H9 (cell line): ENCODE measurements around the gene ALOX12B. TPM values are rescaled to one million over a fixed set of nuclear protein-coding genes. Genes with fewer than 3 reads are reported as not detected.

Experiments
- DNase-seq: peaks from one replicate; pipeline ENCODE4 v3.0.0-alpha.2; 2017
- H2AFZ ChIP-seq: one replicate; pipeline ENCODE4 v1.6.1; 2013; ENCODE audit warnings: mild to moderate bottlenecking, low read length, control low read depth, moderate library complexity
- H2AK5ac ChIP-seq: 2 replicates; pipeline ENCODE4 v1.6.1; 2013; ENCODE audit warnings: low read length, control low read depth, mixed read lengths; ENCODE audit not compliant: insufficient read length
- H2BK120ac ChIP-seq: one replicate; pipeline ENCODE4 v1.6.1; 2013; ENCODE audit warnings: low read depth, mild to moderate bottlenecking, low read length, control low read depth, inconsistent platforms; ENCODE audit not compliant: poor library complexity, severe bottlenecking
- H2BK12ac ChIP-seq: 2 replicates; pipeline ENCODE4 v1.6.1; 2013; ENCODE audit warnings: low read length, control low read depth, mixed read lengths, low read depth; ENCODE audit not compliant: insufficient read length
- H2BK15ac ChIP-seq: 2 replicates; pipeline ENCODE4 v1.6.1; 2013; ENCODE audit warnings: low read depth, low read length, control low read depth
- H2BK20ac ChIP-seq: one replicate; pipeline ENCODE4 v1.6.1; 2013; ENCODE audit warnings: low read depth, mild to moderate bottlenecking, low read length, control low read depth, inconsistent platforms; ENCODE audit not compliant: poor library complexity, severe bottlenecking
- H2BK5ac ChIP-seq: 2 replicates; pipeline ENCODE4 v1.6.1; 2013; ENCODE audit warnings: low read length, control low read depth, mixed read lengths; ENCODE audit not compliant: insufficient read length
- H3K14ac ChIP-seq: 2 replicates; pipeline ENCODE4 v1.6.1; 2013; ENCODE audit warnings: low read length, control low read depth; ENCODE audit not compliant: insufficient read depth
- H3K18ac ChIP-seq: 2 replicates; pipeline ENCODE4 v1.6.1; 2013; ENCODE audit warnings: low read depth, mild to moderate bottlenecking, mixed read lengths, low read length, control low read depth; ENCODE audit not compliant: insufficient read length
- H3K23ac ChIP-seq: 2 replicates; pipeline ENCODE4 v1.6.1; 2013; ENCODE audit warnings: low read length, control low read depth, mixed read lengths, low read depth; ENCODE audit not compliant: insufficient read length
- H3K23me2 ChIP-seq: 2 replicates; pipeline ENCODE4 v1.6.1; 2013; ENCODE audit warnings: low read depth, mild to moderate bottlenecking, mixed read lengths, low read length, control low read depth; ENCODE audit not compliant: insufficient read length, poor library complexity, severe bottlenecking
- H3K27ac ChIP-seq: 2 replicates; pipeline ENCODE4 v1.5.1; 2013; ENCODE audit warnings: low read length, control low read depth, mixed read lengths, low read depth; ENCODE audit not compliant: insufficient read length
- H3K27me3 ChIP-seq: 2 replicates; pipeline ENCODE4 v1.6.1; 2013; ENCODE audit warnings: low read length, control low read depth, inconsistent platforms; ENCODE audit not compliant: insufficient read depth
- H3K4ac ChIP-seq: 2 replicates; pipeline ENCODE4 v1.6.1; 2013; ENCODE audit warnings: low read depth, mild to moderate bottlenecking, control low read depth, inconsistent platforms, low read length, moderate library complexity
- H3K4me1 ChIP-seq: 2 replicates; pipeline ENCODE4 v1.6.1; 2013; ENCODE audit warnings: low read length, control low read depth, inconsistent platforms; ENCODE audit not compliant: insufficient read depth
- H3K4me2 ChIP-seq: 2 replicates; pipeline ENCODE4 v1.6.1; 2013; ENCODE audit warnings: low read length, control low read depth, mixed read lengths; ENCODE audit not compliant: insufficient read length, insufficient read depth
- H3K56ac ChIP-seq: 2 replicates; pipeline ENCODE4 v1.6.1; 2013; ENCODE audit warnings: low read depth, mild to moderate bottlenecking, mixed read lengths, low read length, control low read depth; ENCODE audit not compliant: insufficient read length
- H3K79me1 ChIP-seq: 2 replicates; pipeline ENCODE4 v1.6.1; 2013; ENCODE audit warnings: low read depth, mild to moderate bottlenecking, moderate library complexity, low read length, control low read depth, inconsistent platforms; ENCODE audit not compliant: insufficient read depth, poor library complexity, severe bottlenecking
- H3K79me2 ChIP-seq: 2 replicates; pipeline ENCODE4 v1.6.1; 2013; ENCODE audit warnings: low read length, control low read depth, inconsistent platforms; ENCODE audit not compliant: insufficient read depth
- H3K9ac ChIP-seq: 2 replicates; pipeline ENCODE4 v1.6.1; 2013; ENCODE audit warnings: low read length, control low read depth, mixed read lengths; ENCODE audit not compliant: insufficient read length; ENCODE audit errors: extremely low read depth
- H3K9me3 ChIP-seq: one replicate; pipeline ENCODE4 v1.6.1; 2013; ENCODE audit warnings: low read depth, low read length, inconsistent platforms; ENCODE audit not compliant: control insufficient read depth
- H3T11ph ChIP-seq: one replicate; pipeline ENCODE4 v1.6.1; 2013; ENCODE audit warnings: mild to moderate bottlenecking, low read length, control low read depth, inconsistent platforms
- H4K20me1 ChIP-seq: one replicate; pipeline ENCODE4 v1.6.1; 2013; ENCODE audit not compliant: control insufficient read depth, insufficient read length, insufficient read depth
- H4K5ac ChIP-seq: 2 replicates; pipeline ENCODE4 v1.6.1; 2013; ENCODE audit warnings: low read depth, mild to moderate bottlenecking, mixed read lengths, low read length, control low read depth; ENCODE audit not compliant: insufficient read length
- H4K8ac ChIP-seq: replicated peaks from 2 replicates; pipeline ENCODE4 v1.6.1; 2013; ENCODE audit warnings: low read length, control low read depth, mixed read lengths, low read depth; ENCODE audit not compliant: insufficient read length
- H4K91ac ChIP-seq: 2 replicates; pipeline ENCODE4 v1.6.1; 2013; ENCODE audit warnings: low read depth, mild to moderate bottlenecking, moderate library complexity, mixed read lengths, low read length, control low read depth; ENCODE audit not compliant: insufficient read length
- H3K27ac Mint-ChIP-seq, 3 experiments: 2 replicates in 2 of 3; 3 replicates in 1 of 3; pipeline ENCODE4 v1.8.0; 2020 to 2021; ENCODE audit warnings: mixed read lengths in 3 of 3, mild to moderate bottlenecking in 1 of 3, moderate library complexity in 1 of 3
- H3K27me3 Mint-ChIP-seq: 2 replicates; pipeline ENCODE4 v1.8.0; 2021; ENCODE audit warnings: low read depth, mild to moderate bottlenecking, moderate library complexity, mixed read lengths
- H3K36me3 Mint-ChIP-seq, 3 experiments: 2 replicates in 2 of 3; 3 replicates in 1 of 3; pipeline ENCODE4 v1.8.0; 2020 to 2021; ENCODE audit warnings: low read depth in 3 of 3, mixed read lengths in 3 of 3; ENCODE audit not compliant: insufficient read depth in 1 of 3
- H3K4me1 Mint-ChIP-seq, 2 experiments: 2 replicates each; pipeline ENCODE4 v1.8.0; 2020; ENCODE audit warnings: mixed read lengths in 2 of 2
- H3K4me3 Mint-ChIP-seq, 2 experiments: 2 replicates in 1 of 2; 3 replicates in 1 of 2; pipeline ENCODE4 v1.8.0; 2020 to 2021; ENCODE audit warnings: mild to moderate bottlenecking in 2 of 2, mixed read lengths in 2 of 2, moderate library complexity in 1 of 2
- H3K9me3 Mint-ChIP-seq, 2 experiments: 2 replicates in 1 of 2; 3 replicates in 1 of 2; pipeline ENCODE4 v1.8.0; 2020; ENCODE audit warnings: mild to moderate bottlenecking in 2 of 2, mixed read lengths in 2 of 2, moderate library complexity in 1 of 2
- WGBS: extraction: QIAGEN DNeasy Blood & Tissue Kit; methylation state at CpG from one replicate; pipeline ENCODE4 v1.1.7; 2013; ENCODE audit warnings: missing lambda C conversion rate, low lambda C conversion rate, mixed read lengths; ENCODE audit not compliant: insufficient read length; ENCODE audit errors: extremely low coverage; 5-methylcytosine and 5-hydroxymethylcytosine counted together
- total RNA-seq: library from RNA; stranded (reverse); gene quantifications from 2 replicates; pipeline ENCODE4 v1.2.1, GENCODE V29; 2021
- TF ChIP-seq, protein P1 (sequence below): fragments of 200-600 bp; sonication (generic); conservative IDR thresholded peaks from 3 replicates; pipeline ENCODE4 v1.8.0; 2021; ENCODE audit warnings: antibody characterized with exemption, mild to moderate bottlenecking

The ALOX12B gene
- total RNA-seq, 1 experiment from 2014 or later = 1.2 TPM

GRCh38 chr17:8044819-8045810 is 42.4 kb downstream of the ALOX12B start:
- H4K20me1 ChIP-seq = no peaks in the 10 kb centered on the region
- TF ChIP-seq, protein P1, sequence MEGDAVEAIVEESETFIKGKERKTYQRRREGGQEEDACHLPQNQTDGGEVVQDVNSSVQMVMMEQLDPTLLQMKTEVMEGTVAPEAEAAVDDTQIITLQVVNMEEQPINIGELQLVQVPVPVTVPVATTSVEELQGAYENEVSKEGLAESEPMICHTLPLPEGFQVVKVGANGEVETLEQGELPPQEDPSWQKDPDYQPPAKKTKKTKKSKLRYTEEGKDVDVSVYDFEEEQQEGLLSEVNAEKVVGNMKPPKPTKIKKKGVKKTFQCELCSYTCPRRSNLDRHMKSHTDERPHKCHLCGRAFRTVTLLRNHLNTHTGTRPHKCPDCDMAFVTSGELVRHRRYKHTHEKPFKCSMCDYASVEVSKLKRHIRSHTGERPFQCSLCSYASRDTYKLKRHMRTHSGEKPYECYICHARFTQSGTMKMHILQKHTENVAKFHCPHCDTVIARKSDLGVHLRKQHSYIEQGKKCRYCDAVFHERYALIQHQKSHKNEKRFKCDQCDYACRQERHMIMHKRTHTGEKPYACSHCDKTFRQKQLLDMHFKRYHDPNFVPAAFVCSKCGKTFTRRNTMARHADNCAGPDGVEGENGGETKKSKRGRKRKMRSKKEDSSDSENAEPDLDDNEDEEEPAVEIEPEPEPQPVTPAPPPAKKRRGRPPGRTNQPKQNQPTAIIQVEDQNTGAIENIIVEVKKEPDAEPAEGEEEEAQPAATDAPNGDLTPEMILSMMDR = no peak
- H3K23me2 ChIP-seq = no peaks in the 10 kb centered on the region
- Mint-ChIP-seq H3K9me3 (no peaks in the 10 kb centered on the region; a peak in 1 of 5 replicates), H3K27ac (no peak overlapping the region; a peak in 1 of 7 replicates), H3K4me1 (peaks cover 5 to 9% of the 10 kb centered on the region in 2 experiments), H3K4me3 (no peak overlapping the region; a peak in 2 of 5 replicates), H3K27me3 (peaks cover 36% of the 10 kb centered on the region), H3K36me3 (no peaks in the 10 kb centered on the region)
- no peak overlapping the region for H3K4me2 ChIP-seq
- DNase-seq = no peak
- no peak overlapping the region for H3T11ph ChIP-seq
- H3K79me1 ChIP-seq = no peaks in the 10 kb centered on the region
- no peak overlapping the region for H2BK20ac ChIP-seq
- H2BK120ac ChIP-seq = no peak overlapping the region
- no peak overlapping the region for H4K5ac ChIP-seq
- no peak overlapping the region for H3K56ac ChIP-seq
- no peaks in the 10 kb centered on the region for H3K27me3 ChIP-seq
- no peak overlapping the region for H2AK5ac ChIP-seq
- H3K4ac ChIP-seq = no peak overlapping the region
- H3K9ac ChIP-seq = no peak overlapping the region
- no peak overlapping the region for H2AFZ ChIP-seq
- no peak overlapping the region for H2BK12ac ChIP-seq
- no peak overlapping the region for H4K91ac ChIP-seq
- H3K23ac ChIP-seq = no peak overlapping the region
- 0 out of 2 replicates have a peak, but pooled peaks cover 2% of the 10 kb centered on the region for H3K4me1 ChIP-seq
- H2BK15ac ChIP-seq = no peak overlapping the region
- H4K8ac ChIP-seq = no peak overlapping the region
- H3K27ac ChIP-seq = no peak overlapping the region
- no CpG with 5 or more reads among the region's 24 CpGs for WGBS
- no peak overlapping the region for H3K18ac ChIP-seq
- H3K79me2 ChIP-seq = no peaks in the 10 kb centered on the region
- H3K14ac ChIP-seq = no peak overlapping the region
- no peaks in the 10 kb centered on the region for H3K9me3 ChIP-seq
- no peak overlapping the region for H2BK5ac ChIP-seq
